HepG2 (cell line): ENCODE results near the gene DAZAP1. TPM values are rescaled to one million over a fixed set of nuclear protein-coding genes. Genes with fewer than 3 reads are reported as not detected.

Experiments used
- ARNT ChIP-seq: fragments of 450-650 bp; IDR thresholded peaks from 2 replicates; pipeline ENCODE4 v1.6.1; 2017
- CHD4 ChIP-seq: fragments of 200-600 bp; sonication (generic); IDR thresholded peaks from 2 replicates; pipeline ENCODE4 v1.7.0; 2017; ENCODE audit warnings: mild to moderate bottlenecking, low read length, borderline replicate concordance
- DMAP1 ChIP-seq: IDR thresholded peaks from 2 replicates; pipeline ENCODE4 v1.6.1; 2016
- ETV5 ChIP-seq: IDR thresholded peaks from 2 replicates; pipeline ENCODE4 v1.6.1; 2018; ENCODE audit warnings: missing biosample characterization, missing genetic modification reagents, inconsistent platforms, borderline replicate concordance
- GLI4 ChIP-seq: sonication (generic); formaldehyde crosslinking; IDR thresholded peaks from 2 replicates; pipeline ENCODE4 v1.5.1; 2020; ENCODE audit warnings: missing genetic modification reagents, mild to moderate bottlenecking, moderate library complexity, borderline replicate concordance
- GLMP ChIP-seq: sonication (generic); formaldehyde crosslinking; IDR thresholded peaks from 2 replicates; pipeline ENCODE4 v1.9.0; 2021; ENCODE audit warnings: missing genetic modification reagents, mild to moderate bottlenecking, borderline replicate concordance
- HNRNPH1 ChIP-seq: fragments of 200-400 bp; formaldehyde crosslinking; optimal IDR thresholded peaks from 2 replicates; pipeline ENCODE3; 2017; ENCODE audit warnings: mild to moderate bottlenecking, low read depth, low read length
- KLF9 ChIP-seq: IDR thresholded peaks from 2 replicates; pipeline ENCODE4 v1.6.1; 2016; ENCODE audit warnings: low read depth
- MXD3 ChIP-seq: IDR thresholded peaks from 2 replicates; pipeline ENCODE4 v1.6.1; 2016; ENCODE audit warnings: mild to moderate bottlenecking, missing biosample characterization, missing genetic modification reagents
- PLSCR1 ChIP-seq: sonication (generic); formaldehyde crosslinking; IDR thresholded peaks from 2 replicates; pipeline ENCODE4 v1.5.0; 2020; ENCODE audit warnings: missing genetic modification reagents, mild to moderate bottlenecking, borderline replicate concordance
- TEF ChIP-seq: sonication (generic); formaldehyde crosslinking; IDR thresholded peaks from 2 replicates; pipeline ENCODE4 v1.5.0; 2020; ENCODE audit warnings: missing genetic modification reagents
- THAP11 ChIP-seq: IDR thresholded peaks from 2 replicates; pipeline ENCODE4 v1.6.1; 2016; ENCODE audit warnings: missing biosample characterization, missing genetic modification reagents
- ZKSCAN5 ChIP-seq: sonication (generic); formaldehyde crosslinking; IDR thresholded peaks from 2 replicates; pipeline ENCODE4 v1.5.1; 2020; ENCODE audit warnings: mild to moderate bottlenecking, missing genetic modification reagents
- ZNF18 ChIP-seq: sonication (generic); formaldehyde crosslinking; IDR thresholded peaks from 2 replicates; pipeline ENCODE4 v1.8.0; 2022; ENCODE audit warnings: mild to moderate bottlenecking, missing genetic modification reagents; ENCODE audit not compliant: insufficient replicate concordance
- ZNF253 ChIP-seq: sonication (generic); formaldehyde crosslinking; IDR thresholded peaks from 2 replicates; pipeline ENCODE4 v1.8.0; 2022; ENCODE audit warnings: mild to moderate bottlenecking, missing genetic modification reagents, borderline replicate concordance
- ZNF646 ChIP-seq: sonication (generic); formaldehyde crosslinking; IDR thresholded peaks from 2 replicates; pipeline ENCODE4 v1.9.0; 2021; ENCODE audit warnings: mild to moderate bottlenecking, missing genetic modification reagents
- ZNF7 ChIP-seq: IDR thresholded peaks from 2 replicates; pipeline ENCODE4 v1.6.1; 2016; ENCODE audit warnings: missing biosample characterization, missing genetic modification reagents
- ZNF776 ChIP-seq: sonication (generic); formaldehyde crosslinking; IDR thresholded peaks from 2 replicates; pipeline ENCODE4 v1.4.0; 2020; ENCODE audit warnings: mild to moderate bottlenecking, missing genetic modification reagents
- ZNF792 ChIP-seq: IDR thresholded peaks from 2 replicates; pipeline ENCODE4 v1.6.1; 2016
- polyA plus RNA-seq, 8 experiments: library from polyadenylated mRNA; depleted of rRNA in 3 of 8; stranded (reverse) in 7 of 8; unstranded in 1 of 8; fragments of >200 nt; fragmentation: Illumina TruSeq in 4 of 8; extraction: Trizol in 4 of 8; gene quantifications; 2 replicates each; pipeline versions ENCODE4 v1.2.1 to v1.2.3, GENCODE V29; 2011 to 2016; ENCODE audit warnings: low read depth in 4 of 8, missing spikeins in 1 of 8, mixed read lengths in 1 of 8; ENCODE audit not compliant: insufficient read depth in 1 of 8
- total RNA-seq, 5 experiments: library from RNA; depleted of rRNA; stranded (reverse); fragments of >200 nt; fragmentation: Illumina TruSeq; extraction: Trizol; gene quantifications; 2 replicates each; pipeline ENCODE4 v1.2.3, GENCODE V29; 2016; ENCODE audit warnings: low read depth in 1 of 5

Gene DAZAP1
- total and polyA plus RNA-seq, 2 of the 13 experiments (the other 11 are each of a cell fraction or from before 2014, with no cell fraction given), result 63.3 to 79.2 TPM

GRCh38 chr19:1424192-1424955, 17.0 kb downstream of the DAZAP1 start (continued):
- TF ChIP-seq ZNF646 (CRISPR knock-in tag) (no peak), HNRNPH1 (no peak), THAP11 (CRISPR knock-in tag) (peak; percentile 65; the same call in 1 of the 2 replicates), ZNF792 (CRISPR knock-in tag) (no peak), ZNF18 (CRISPR knock-in tag) (peak; percentile 81), GLI4 (CRISPR knock-in tag) (no peak), ZNF253 (CRISPR knock-in tag) (no peak), MXD3 (CRISPR knock-in tag) (no peak), ARNT (no peak), PLSCR1 (CRISPR knock-in tag) (no peak), KLF9 (CRISPR knock-in tag) (no peak), ZNF776 (CRISPR knock-in tag) (no peak), DMAP1 (CRISPR knock-in tag) (peak; percentile 59; the same call in 1 of the 2 replicates), GLMP (CRISPR knock-in tag) (no peak), ZKSCAN5 (CRISPR knock-in tag) (no peak), CHD4 (no peak), ZNF7 (no peak), ETV5 (CRISPR knock-in tag) (peak; percentile 92), TEF (CRISPR knock-in tag) (no peak)
